M059J (cell line): ENCODE data around the gene B3GALT6. TPM values are rescaled to one million over a fixed set of nuclear protein-coding genes. Genes with fewer than 3 reads are reported as not detected.

Source experiments
- DNase-seq: peaks from one replicate; pipeline ENCODE4 v3.0.0-alpha.2; 2012; ENCODE audit warnings: low read depth
- total RNA-seq: library from RNA; depleted of rRNA; stranded (reverse); fragments of >200 nt; shearing (Covaris generic); gene quantifications from 2 replicates; pipeline ENCODE4 v1.2.3, GENCODE V29; 2014

Gene B3GALT6
- total RNA-seq, 1 experiment from 2014 or later, result 30.1 TPM

DNA sequence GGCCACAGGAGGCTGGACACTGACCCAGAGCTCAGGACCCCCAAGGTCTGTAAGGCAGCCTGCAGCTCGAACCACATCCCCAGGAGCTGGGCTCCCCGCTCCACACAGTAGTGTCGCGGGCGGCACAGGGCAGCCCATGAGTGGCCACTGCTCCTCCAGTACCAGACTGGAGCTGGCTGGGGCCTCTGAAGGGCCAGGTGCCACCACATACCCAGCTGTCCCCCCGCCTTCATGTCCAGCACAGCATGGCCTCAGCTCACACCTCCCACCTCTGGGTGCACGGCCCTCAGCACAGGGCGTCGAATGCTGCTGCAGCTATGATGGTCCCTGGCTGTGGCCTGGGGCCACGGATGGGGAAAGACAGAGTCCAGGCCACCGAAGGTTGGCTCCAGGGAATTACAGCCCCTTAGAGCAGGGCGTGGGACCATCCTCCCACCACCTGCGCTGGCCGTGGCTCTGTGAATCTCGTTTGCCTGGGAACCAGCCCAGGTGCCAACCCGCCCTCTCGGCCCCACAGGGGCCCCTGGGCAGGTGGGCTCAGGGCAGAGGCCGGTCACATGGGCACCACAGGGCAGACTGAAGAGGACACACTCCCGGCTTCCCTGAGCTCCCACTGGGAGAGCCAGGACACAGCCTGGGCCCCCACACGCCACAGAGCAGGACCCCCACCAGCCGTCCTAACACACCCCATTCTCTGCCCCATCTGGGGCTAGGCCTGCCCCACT, 16.0 kb upstream of the B3GALT6 start:
- DNase-seq, result no peak

DNA sequence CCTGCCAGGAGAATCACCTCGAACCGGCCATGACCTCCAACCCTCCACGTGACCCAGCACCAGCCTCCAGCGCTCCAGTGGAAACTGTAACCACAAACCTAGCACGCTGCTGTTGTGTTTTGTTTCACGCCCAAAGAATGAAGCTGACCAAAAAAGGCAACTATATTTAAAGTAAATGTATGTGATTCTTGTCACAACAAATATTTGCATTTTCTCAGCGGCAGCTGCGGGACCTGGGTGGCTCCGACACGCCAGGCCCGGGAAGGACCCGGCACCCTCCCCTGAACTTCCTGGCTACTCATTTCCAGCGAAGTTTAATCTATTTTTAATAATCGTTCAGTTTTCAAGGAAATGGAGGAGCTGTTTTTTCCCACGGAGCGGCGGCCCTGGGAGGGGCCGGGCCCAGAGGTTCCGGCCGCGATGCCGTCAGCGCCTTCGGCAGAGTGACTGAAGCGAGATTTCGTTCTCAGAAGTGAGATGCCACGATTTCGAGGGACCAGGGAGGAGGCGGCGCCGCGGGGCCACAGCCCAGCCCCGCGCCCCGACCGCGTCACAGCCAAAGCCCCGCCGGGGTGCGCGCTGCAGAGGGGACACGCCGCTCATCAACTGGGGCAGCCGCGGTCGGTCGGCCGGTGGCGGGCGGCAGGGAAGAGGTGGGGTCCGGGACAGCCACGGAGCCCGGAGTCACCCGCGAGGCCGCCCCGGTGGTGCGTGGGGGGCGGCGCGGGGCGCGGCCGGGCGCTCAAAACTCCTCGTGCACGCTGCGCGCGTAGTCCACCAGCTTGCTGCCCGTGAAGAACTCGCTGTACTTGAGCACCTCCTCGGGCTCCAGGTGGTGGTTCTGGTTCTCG, 15.0 kb upstream of the B3GALT6 start:
- DNase-seq, result no peak

DNA sequence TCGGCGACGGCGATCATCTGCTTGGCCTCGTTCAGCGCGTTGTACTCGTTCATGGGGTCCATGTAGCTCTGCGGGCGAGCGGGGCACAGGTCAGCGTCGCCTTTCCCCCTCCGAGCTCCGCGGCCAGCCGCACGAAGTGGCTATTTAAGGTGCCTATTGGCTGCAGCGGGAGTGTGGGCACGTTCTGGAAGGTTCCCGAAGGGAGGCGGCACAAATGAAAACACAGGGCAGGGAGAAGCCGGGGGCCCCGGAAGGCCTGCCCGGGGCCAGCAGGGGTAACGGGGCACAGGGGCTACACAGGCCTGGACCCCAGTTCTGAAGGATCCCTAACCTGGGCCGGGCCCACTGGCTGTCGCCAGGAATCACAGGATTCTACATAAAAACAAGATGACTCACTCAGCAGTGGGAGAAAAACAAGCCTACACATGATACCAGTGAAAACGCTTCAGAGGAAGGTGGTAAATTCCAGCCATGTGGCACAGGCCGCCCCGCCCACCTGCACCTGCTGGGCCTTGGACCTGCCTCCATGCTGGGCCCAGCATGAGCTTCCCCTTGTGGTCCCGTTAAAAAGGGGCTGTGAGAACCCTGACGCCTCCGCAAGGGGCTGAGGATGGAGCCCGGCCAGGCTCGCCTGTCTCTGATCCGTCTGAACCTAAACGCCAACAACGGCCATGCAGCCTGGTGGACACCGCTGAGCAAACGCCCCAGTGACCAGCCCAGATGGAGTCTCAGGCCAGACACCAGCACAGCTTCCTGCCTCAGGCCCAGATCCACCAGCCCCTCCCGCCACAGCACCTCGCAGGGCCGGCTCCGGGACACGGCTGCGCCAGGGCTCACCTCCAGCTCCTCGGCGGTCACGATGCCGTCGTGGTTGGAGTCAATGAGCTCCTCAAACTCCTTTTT, 14.2 kb upstream of the B3GALT6 start:
- DNase-seq, result peak; percentile 40

DNA sequence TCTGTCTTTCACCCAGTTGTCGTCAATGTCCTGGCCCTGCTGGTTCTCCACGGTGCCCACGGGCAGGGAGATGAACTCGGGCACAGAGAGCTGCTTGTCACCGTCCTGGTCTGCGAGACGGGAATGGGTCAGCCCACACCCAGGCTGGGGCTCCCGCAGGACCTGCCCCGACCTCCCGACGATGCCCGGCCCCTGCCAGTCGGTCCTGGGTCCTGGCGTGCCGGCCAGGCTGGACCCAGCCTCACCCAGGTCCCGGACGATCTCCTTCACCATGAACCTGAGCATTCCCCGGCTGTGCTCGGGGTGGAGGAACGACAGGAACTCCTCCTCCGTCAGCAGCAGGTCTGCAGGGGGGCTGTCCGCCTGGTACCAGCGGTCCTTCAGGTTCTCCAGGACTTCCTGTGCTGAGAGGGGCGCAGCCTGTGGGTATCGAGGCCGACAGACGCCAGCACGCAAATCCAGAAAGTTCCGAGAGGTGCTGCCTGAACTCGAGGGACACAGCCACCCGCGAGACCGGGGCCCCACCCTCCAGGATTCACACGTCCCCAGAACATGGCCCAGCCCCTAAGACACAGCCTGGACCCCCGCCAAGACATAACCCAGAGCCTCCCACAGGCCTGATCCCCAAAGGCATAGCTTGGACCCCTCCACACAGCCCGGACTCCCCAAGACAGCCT, 13.4 kb upstream of the B3GALT6 start:
- no peak for DNase-seq

DNA sequence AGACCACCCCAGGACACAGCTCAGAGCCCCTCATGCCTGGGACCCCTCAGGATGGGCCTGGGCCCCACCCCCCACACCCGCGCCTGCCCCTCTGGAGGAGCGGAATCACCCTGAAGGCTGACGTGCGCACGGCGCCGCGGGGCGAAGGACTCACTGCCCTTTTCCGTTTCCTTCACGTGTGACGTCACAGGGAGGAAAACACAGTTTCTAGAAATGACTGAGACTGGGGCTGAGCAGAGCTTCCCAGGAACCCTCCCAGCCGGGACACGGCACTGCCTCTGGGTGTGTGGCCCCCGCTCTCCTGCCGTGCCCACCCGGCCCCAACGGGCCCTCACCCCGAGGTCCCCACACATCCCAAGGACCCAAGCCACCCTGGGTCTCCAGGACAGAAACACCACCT, 12.7 kb upstream of the B3GALT6 start:
- DNase-seq, result no peak

DNA sequence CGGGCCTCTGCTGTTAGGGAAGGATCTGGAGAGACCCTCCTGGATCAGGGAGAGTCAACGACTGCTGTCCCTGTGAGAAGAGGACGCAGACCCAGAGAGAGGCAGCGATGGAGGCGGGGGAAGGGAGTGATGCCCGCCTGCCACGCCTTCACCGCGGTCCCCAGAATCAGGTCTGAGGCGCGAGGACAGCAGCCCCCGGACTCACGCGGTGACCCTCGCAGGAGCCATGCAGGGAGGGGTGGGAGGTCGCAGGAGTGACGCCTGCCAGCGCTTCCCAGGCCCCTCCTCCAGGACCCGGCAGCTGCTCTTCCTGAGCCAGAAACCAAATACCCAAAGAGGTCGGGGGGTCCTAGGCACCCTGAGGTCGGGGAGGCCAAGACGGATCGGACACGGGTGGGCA, 11.8 kb upstream of the B3GALT6 start:
- no peak for DNase-seq

DNA sequence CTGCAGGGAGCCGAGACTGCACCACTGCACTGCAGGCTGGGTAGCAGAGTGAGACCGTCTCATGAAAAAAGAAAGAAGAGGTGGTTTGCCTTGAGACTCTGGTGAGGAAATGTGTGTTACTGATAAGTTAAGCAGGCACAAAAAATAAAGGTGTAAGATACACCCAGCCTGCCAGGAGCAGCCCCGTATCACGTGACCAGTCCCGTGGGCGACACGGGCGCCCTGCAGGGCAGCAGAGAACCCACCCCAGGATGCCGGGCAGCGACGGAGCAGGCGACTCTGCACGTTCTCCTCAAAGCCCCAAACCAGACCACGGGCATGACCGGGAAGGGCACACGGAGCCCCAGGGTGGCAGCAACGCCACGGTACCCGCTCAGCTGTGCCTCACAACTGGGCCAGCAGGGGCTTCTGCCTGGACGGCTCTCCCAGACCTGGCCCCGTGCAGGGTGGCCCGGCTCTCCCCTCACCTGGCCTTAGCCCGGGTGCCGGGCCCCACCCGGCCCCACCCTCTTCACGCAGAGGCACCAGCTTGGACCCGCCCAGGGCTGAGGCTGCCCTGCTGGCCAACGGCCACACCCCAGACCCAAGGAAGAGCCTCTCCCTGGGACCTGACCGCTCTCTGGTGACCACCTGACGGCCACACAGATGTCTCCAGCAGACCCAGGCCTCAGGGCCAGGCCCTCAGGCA, 10.0 kb upstream of the B3GALT6 start:
- DNase-seq, result no peak

DNA sequence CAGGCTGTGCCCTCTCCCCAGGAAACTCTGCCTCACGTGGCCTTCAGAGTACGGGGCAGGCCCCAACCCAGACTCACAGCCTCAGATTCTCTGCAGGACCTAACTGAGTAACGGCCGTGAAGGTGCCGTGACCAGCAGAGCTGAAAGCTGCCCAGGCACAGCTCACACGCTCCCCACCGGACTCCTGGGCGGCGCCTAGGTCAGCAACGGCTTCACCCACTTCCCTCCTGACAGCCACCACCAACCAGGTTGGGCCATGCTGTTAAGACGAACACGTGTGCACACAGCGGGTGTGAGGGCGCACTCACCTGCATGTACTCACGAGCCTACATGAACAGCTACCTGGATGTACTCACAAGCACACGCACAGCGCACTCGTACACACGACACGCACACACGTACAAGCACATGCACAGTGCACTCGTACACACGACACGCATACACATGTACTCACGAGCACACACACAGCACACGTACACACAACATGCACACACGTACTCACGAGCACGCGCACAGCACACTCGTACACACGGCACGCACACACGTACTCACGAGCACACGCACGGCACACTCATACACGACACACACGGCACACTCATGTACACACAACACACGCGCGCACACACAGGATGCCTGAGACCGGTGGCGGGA, 9.3 kb upstream of the B3GALT6 start:
- no peak for DNase-seq

DNA sequence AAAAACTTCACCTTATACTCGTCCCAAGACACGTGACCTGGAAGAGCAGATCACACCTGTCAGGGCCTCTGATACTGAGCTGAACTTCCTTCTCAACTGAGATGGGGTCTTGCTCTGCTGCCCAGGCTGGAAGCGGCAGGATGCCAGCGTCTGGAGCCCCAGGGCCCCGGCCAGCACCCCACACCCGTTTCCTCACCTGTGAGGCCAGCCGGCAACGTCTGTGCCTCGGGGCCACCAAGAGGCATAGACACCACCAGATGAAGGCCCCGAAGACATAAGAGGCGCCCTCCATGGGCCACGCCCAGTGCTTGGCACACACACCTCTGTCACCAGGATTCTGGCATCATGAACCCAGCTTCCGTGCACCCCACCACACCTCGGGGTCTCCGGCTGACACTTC, 8.7 kb upstream of the B3GALT6 start:
- DNase-seq, result no peak

DNA sequence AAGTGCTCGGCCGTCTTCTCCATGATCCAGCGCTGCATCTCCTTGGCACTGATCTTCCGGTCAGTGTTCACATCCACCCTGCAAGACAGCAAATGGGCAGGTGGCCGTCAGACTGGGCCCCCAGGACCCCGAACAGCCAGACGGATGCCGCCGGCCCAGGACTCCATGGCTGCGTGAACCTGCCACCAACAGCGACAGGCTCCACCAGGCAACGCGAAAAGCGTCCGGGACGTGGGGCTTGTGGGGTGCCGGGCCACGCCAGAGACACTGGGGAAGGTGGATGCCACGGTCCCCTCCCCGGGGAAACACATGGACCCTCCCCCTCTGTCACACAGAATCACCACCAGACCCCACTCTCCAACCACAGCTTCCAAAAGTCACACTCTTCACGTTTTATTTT, 8.1 kb upstream of the B3GALT6 start:
- DNase-seq, result no peak

DNA sequence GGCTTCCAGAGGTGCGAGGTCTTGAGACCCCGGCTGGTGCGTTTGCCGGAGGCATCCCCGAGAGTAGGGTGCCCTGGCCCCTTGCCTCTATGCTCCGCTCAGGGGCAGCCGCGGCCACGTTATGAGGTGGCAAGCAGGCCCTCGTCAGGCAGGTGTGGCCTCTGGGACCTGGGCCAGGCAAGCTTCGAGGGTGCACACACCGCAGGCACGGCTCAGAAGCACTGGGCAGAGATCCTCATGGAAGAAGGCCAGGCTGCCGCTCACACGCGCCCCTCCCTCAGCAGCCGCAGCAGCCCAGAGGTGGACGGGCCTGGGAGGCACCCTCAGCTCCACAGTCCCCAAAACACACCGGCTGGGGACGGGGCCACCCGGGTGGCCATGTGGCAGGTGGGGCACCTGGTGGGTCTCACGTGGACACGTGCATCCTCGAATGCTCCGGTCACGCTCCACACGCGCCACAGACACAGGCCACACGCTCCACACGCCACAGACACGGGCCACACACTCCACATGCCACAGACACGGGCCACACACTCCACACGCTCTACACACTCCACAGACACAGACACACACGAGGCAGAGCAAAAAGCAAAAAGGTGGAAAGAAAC, 6.7 kb upstream of the B3GALT6 start:
- DNase-seq, result no peak

DNA sequence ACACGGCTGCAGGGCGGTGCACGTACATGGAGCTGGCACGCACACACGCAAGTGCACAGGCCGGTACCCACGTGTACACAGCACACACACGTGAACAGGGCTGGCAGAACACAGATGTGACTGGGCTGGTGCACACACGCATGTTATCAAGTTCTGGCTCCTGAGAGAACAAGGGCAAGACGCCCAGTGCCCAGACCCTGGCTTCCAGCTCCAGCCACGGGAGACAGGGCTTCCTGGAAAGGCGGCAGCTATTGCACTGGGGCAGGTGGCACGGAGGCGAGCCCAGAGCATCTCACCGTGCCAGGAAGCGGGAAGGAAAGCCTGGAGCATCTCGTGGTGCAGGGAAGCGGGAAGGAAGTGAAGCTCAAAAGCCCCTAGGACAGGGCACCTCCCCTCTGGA, 6.1 kb upstream of the B3GALT6 start:
- no peak for DNase-seq

DNA sequence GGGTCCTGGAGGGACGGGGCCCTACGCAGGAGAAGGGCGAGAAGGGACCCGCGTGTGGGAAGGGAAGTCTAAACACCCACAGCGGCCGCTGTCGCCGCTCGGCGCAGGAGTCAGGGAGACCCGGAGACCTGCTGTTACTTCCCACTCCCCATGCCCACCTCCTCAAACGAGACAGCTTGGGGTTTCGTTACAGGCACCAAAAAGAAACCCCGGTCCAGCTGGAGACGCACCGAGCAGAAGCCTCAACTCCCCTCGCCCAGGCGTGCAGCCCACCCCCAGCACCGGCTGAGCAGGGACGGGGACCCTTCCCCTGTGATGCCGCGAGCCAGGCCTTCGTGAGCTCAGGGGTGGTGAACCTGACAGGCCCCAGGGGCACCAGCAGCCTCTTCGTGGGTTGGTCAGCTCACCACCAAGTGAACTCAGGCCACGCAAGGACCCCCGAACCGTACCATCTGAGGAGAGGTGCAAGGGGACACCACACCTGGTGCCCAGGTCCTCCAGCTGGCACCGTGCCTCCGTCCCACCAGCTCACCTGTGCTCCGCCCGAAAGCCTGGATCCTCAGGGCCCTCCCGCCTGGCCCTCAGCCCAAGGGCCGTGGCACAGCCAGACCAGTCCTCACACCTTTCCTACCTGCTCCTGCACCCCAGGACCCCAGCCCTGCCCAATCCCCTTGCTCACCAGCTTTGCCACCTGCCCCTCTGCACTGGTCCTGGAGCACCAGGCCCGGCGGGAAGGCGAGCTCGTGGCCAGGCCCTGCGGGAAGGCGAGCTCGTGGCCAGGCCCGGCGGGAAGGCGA, 5.3 kb upstream of the B3GALT6 start:
- no peak for DNase-seq

DNA sequence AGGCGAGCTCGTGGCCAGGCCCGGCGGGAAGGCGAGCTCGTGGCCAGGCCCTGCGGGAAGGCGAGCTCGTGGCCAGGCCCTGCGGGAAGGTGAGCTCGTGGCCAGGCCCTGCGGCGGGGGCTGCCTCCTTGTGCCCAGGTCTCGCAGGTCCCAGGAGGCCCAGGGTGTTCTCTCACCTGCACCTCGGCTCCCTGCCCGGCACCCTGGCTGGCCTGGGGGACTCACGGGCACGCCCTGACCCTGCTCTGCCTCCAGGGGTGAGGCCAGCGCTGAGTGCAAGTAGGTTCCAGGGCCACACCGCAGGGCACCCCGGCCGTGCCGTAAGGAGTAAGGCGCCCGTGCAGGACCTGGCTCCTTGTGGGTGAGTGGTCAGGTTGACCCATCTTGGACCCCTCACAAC, 4.7 kb upstream of the B3GALT6 start:
- no peak for DNase-seq

DNA sequence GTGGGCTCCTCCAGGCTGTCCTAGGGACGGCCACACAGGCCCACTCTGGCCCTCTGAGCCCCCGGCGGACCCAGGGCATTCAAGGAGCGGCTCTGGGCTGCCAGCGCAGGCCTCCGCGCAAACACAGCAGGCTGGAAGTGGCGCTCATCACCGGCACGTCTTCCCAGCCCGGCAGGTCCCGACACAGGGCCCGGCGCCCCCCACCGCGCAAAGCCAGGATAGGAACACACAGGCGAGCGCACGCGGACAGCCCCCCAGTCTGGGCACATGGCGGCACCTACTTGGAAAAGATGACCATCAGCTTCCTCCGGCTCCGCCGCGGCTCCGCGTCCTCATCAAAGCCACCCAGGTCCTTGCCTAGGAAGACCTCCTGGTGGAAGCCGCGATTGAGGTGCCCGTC, 3.9 kb upstream of the B3GALT6 start:
- DNase-seq, result no peak

DNA sequence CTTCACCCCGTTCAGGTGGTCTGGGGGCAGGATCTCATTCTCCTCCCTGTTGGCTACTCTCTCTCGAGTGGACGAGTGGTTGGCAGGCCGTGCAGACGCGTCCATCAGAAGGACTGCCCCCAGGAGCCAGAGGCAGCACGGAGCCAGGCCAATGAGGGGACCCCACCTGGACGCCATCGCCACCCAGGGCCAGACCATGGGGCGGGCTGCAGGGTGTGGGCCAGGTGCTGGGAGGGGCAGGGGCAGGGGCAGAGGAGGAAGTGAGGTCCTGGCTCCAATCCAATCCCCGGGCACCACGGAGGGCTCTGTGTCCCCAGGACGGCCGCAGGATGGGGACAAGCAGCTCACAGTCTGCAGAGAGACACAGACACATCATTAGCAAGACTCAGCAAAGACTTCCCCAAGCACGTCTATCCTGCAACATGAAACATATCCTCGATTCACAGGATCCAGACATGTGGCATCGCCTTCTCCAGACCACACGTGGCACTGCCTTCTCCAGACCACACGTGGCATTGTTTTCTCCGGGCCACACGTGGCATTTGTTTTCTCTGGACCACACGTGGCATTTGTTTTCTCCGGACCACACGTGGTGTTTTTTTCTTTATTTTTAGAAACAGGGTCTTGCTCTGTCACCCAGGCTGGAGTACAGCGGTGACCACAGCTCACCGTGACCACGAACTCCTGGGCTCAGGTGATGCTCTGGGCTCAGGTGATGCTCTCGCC, 3.3 kb upstream of the B3GALT6 start:
- DNase-seq, result no peak

DNA sequence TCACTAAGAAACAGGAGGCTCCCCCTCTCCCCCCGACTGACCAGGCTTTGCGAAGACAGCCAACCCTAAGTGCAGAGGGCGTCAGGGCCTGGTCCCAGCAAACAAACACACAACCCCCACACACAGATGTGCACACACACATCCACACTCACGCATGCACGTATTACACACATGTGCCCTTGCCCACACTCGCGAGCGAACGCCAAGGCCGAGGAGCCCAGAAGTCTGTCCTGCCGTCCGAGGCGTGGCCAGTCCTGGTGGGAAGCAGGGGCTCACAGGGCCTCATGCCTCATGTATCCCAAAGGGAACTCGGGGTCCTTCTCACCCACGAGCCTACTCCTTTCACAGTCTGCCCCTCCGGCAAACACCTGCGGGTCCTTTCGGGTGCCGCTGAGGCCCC, 2.3 kb upstream of the B3GALT6 start:
- no peak for DNase-seq

DNA sequence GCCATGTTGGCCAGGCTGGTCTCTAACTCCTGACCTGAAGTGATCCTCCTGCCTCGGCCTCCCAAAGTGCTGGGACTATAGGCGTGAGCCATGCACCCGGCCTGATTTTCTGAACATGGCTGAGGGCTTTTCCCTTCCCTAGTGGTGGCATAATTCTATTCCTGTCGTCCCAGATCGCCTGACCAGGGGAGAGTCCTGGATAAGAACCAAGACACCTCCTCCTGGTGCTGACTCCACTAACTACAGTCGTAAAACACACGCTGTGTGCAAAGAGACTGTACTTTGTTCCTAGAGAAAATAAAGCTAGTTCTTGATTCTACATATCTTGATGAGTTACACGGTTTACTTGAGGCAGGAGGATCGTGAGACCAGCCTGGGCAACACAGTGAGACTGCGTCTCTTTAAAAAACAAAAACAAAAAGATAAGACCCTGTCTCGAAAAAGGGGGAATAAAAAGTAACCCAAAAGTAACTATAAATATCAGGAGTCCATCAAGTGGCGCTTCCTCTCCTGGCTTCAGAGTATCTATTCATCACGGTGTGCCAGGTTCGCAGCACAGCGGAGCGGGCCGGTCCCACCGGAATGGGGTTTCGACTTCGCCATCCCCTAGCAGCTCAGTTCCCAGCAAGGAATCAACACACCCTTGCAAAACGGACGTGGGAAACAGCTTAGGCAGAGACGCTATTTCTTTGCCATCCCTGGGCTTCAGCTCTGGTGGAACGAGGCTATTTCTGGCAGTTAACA, 1.2 kb upstream of the B3GALT6 start:
- peak; percentile 61 for DNase-seq
